ENCODE results near the gene HLA-DRB5. TPM values are rescaled to one million over a fixed set of nuclear protein-coding genes. Genes with fewer than 3 reads are reported as not detected.
A peak's percentile ranks its signal among the peaks of the same experiment; 100 is the strongest.

Gene HLA-DRB5
- total and polyA plus RNA-seq, 2 experiments from 2014 or later, result not detected

- TF ChIP-seq ZNF462 (CRISPR knock-in tag; IDR thresholded peaks at IDR 0.05), result no peak
Observed at GRCh38 chr6:32488083-32488482, 42.0 kb downstream of the HLA-DRB5 start (continued).

GRCh38 chr6:32484614-32484998 lies 45.5 kb downstream of the HLA-DRB5 start:
- H3K27ac Mint-ChIP-seq, result no peak overlapping the region
- H3K27ac ChIP-seq (ENCODE audit: low read depth), result no peak overlapping the region
- H3K27me3 Mint-ChIP-seq (ENCODE audit: insufficient read depth, low read depth, poor library complexity), result no peaks in the 10 kb centered on the region
- H2AFZ ChIP-seq, result peak overlapping the region; percentile 74
- H3K9me2 ChIP-seq (ENCODE audit: insufficient read depth), result no peaks in the 10 kb centered on the region
- H3K4me3 ChIP-seq, result no peak overlapping the region
- no peaks in the 10 kb centered on the region for H3K4me1 ChIP-seq (ENCODE audit: insufficient read depth)
- H3K36me3 ChIP-seq (ENCODE audit: insufficient read depth), result no peaks in the 10 kb centered on the region
- H3K4me3 Mint-ChIP-seq, result no peak overlapping the region
- no peaks in the 10 kb centered on the region for H3K27me3 ChIP-seq (ENCODE audit: insufficient read depth)
- ATAC-seq (peak; percentile 47), DNase-seq (ENCODE audit: low spot score) (no peak)
- no peaks in the 10 kb centered on the region for H3K79me2 ChIP-seq (replicated peaks; ENCODE audit: insufficient read depth)
- H3K9me3 Mint-ChIP-seq, result peaks cover 3% of the 10 kb centered on the region; the same call in 2 of the 3 replicates
- H3F3A ChIP-seq (replicated peaks; ENCODE audit: low read depth), result no peaks in the 10 kb centered on the region
- no peaks in the 10 kb centered on the region for H4K20me1 ChIP-seq (replicated peaks; ENCODE audit: insufficient read depth)
- H3K4me2 ChIP-seq, result no peak overlapping the region
- H3K4me1 Mint-ChIP-seq, result no peaks in the 10 kb centered on the region; the same call in 2 of the 3 replicates
- no peaks in the 10 kb centered on the region for H3K36me3 Mint-ChIP-seq (ENCODE audit: low read depth)
- TF ChIP-seq POLR2AphosphoS5 (IDR thresholded peaks at IDR 0.05; ENCODE audit: low read depth) (no peak), ZNF114 (CRISPR knock-in tag; IDR thresholded peaks at IDR 0.05) (no peak), REST (IDR thresholded peaks at IDR 0.05; ENCODE audit: unreplicated experiment) (no peak), ZNF462 (CRISPR knock-in tag; IDR thresholded peaks at IDR 0.05) (no peak), CREB1 (CRISPR knock-in tag; IDR thresholded peaks at IDR 0.05; ENCODE audit: low read depth) (no peak), ZNF331 (CRISPR knock-in tag; IDR thresholded peaks at IDR 0.05; ENCODE audit: low read depth) (no peak)

Measured in GM23338 (cell line).